ENCODE data around the gene DUT. TPM values are rescaled to one million over a fixed set of nuclear protein-coding genes. Genes with fewer than 3 reads are reported as not detected.

The DUT gene
- total and polyA plus RNA-seq, 12 donors: 43.9 to 141 (median 92.5) TPM

- H3K4me3 ChIP-seq: peak overlapping the region; percentile 81 to 98 (median 94)
- WGBS, 4 donors: 0 to 2% (median 1%) methylated on average over 17 to 64 of the region's 64 CpGs
- peaks cover 0 to 16% of the 10 kb centered on the region in 2 donors for H3K36me3 ChIP-seq (replicated peaks in 1 of 2)
- DNase-seq: peak; percentile 55 to 76 (median 69)
- H3K9me3 ChIP-seq (replicated peaks in 1 of 3): no peaks in the 10 kb centered on the region
- peaks cover 5 to 17% of the 10 kb centered on the region in 2 donors for H3K4me1 ChIP-seq (replicated peaks in 1 of 2)
- TF ChIP-seq, protein P1, sequence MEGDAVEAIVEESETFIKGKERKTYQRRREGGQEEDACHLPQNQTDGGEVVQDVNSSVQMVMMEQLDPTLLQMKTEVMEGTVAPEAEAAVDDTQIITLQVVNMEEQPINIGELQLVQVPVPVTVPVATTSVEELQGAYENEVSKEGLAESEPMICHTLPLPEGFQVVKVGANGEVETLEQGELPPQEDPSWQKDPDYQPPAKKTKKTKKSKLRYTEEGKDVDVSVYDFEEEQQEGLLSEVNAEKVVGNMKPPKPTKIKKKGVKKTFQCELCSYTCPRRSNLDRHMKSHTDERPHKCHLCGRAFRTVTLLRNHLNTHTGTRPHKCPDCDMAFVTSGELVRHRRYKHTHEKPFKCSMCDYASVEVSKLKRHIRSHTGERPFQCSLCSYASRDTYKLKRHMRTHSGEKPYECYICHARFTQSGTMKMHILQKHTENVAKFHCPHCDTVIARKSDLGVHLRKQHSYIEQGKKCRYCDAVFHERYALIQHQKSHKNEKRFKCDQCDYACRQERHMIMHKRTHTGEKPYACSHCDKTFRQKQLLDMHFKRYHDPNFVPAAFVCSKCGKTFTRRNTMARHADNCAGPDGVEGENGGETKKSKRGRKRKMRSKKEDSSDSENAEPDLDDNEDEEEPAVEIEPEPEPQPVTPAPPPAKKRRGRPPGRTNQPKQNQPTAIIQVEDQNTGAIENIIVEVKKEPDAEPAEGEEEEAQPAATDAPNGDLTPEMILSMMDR (IDR thresholded peaks at IDR 0.05): no peak
- TF ChIP-seq POLR2A (IDR thresholded peaks at IDR 0.05): no peak
- intact Hi-C loops (cut with DNase I): no loop called here
- no peaks in the 10 kb centered on the region for H3K27me3 ChIP-seq
- peak overlapping the region; percentile 92 to 99 (median 98) for H3K27ac ChIP-seq
These were observed 790 bp downstream of the DUT start for GRCh38 chr15:48331796-48332641.

DNA sequence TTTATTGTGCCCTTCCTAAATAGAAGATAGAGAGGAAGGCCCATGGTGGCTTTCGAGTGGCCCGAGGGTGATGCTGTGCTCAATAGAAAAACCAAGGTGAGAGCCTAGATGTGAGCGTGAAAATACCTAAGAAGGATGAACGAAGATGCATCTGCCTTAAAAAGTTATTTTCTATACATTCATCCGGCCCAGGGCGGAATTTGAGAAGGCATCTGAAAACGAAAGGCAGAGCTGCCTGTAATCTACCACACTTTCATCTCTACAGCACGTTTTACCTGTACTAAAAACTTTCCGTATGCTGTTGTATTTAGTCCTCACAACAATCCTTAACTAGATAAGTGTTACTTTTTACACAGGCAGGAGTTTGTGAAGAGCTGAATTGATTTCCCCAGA lies 1.4 kb downstream of the DUT start:
- no peaks in the 10 kb centered on the region for H3K9me3 ChIP-seq (replicated peaks in 1 of 3)
- WGBS, 4 donors: 48 to 54% (median 52%) methylated on average over 9 of the region's 9 CpGs
- no peak overlapping the region for H3K27ac ChIP-seq
- H3K27me3 ChIP-seq: no peaks in the 10 kb centered on the region
- H3K36me3 ChIP-seq (replicated peaks in 1 of 2): peaks cover 0 to 20% of the 10 kb centered on the region in 2 donors
- intact Hi-C loops (cut with DNase I): no loop called here
- peak overlapping the region in 2 of 4 donors; percentile 98 for H3K4me3 ChIP-seq
- peaks cover 5 to 17% of the 10 kb centered on the region in 2 donors for H3K4me1 ChIP-seq (replicated peaks in 1 of 2)
- DNase-seq: no peak
- TF ChIP-seq, protein P1 (IDR thresholded peaks at IDR 0.05): no peak
- TF ChIP-seq POLR2A (IDR thresholded peaks at IDR 0.05): no peak

- H3K4me1 ChIP-seq (replicated peaks in 1 of 2): peaks cover 5 to 17% of the 10 kb centered on the region in 2 donors
- no peaks in the 10 kb centered on the region for H3K9me3 ChIP-seq (replicated peaks in 1 of 3)
- TF ChIP-seq, protein P1 (IDR thresholded peaks at IDR 0.05): no peak
- no peak for TF ChIP-seq POLR2A (IDR thresholded peaks at IDR 0.05)
- H3K36me3 ChIP-seq (replicated peaks in 1 of 2): peaks cover 0 to 26% of the 10 kb centered on the region in 2 donors
- no peak for DNase-seq
- 43 to 60% (median 52%) methylated on average over 4 of the region's 4 CpGs for WGBS, 4 donors
- H3K27ac ChIP-seq: no peak overlapping the region
- H3K27me3 ChIP-seq: no peaks in the 10 kb centered on the region
- intact Hi-C loops (cut with DNase I): no loop called here
- H3K4me3 ChIP-seq: no peak overlapping the region
These were observed 2.3 kb downstream of the DUT start for GRCh38 chr15:48333540-48333939.

DNA sequence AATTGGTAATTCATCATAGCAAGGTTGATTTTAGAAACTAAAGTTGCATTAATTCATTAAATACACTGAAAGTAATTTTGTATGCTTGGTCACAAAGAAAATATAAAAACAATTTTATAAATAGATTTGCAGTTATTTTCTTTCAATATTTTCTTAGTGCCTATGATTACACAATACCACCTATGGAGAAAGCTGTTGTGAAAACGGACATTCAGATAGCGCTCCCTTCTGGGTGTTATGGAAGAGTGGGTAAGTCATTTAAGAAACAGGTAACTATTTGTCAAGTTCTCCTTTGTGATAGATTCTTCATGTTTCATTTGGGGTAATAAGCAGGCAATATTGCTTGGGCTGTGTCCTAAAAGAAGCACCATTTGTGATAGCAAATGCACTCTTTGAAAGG lies 3.0 kb downstream of the DUT start:
- intact Hi-C loops (cut with DNase I): no loop called here
- Histone ChIP-seq H3K9me3 (replicated peaks in 1 of 3) (no peaks in the 10 kb centered on the region), H3K27me3 (no peaks in the 10 kb centered on the region), H3K4me3 (no peak overlapping the region), H3K4me1 (replicated peaks in 1 of 2) (peaks cover 5 to 17% of the 10 kb centered on the region in 2 donors), H3K27ac (no peak overlapping the region), H3K36me3 (replicated peaks in 1 of 2) (peaks cover 0 to 26% of the 10 kb centered on the region in 2 donors)
- TF ChIP-seq, protein P1 (IDR thresholded peaks at IDR 0.05): no peak
- TF ChIP-seq POLR2A (IDR thresholded peaks at IDR 0.05): no peak
- WGBS, 4 donors: 77 to 86% (median 80%) methylated on average over 2 of the region's 2 CpGs
- no peak for DNase-seq

Data from adrenal gland (tissue), 12 donors.